K562 (cell line): ENCODE results near the gene TBXAS1. TPM values are rescaled to one million over a fixed set of nuclear protein-coding genes. Genes with fewer than 3 reads are reported as not detected.

Experiments used
- ATAC-seq: fragments of 200-7000 bp; cut with Tn5 transposase; 3 replicates; pipeline ENCODE4 v1.9.1; 2020; ENCODE audit warnings: moderate library complexity
- BruUV-seq: library from RNA; stranded (reverse); fragments of 400-500 nt; replicated peaks from 2 replicates; lab custom pipeline; 2021; lab: Mats Ljungman, UMichigan
- CTCF ChIA-PET: fragments of 300-600 bp; formaldehyde crosslinking; extraction: SDS; loops from one replicate; lab custom pipeline; 2021; ENCODE audit warnings: low intra/inter-chr PET ratio; lab: Yijun Ruan, JAX
- POLR2A ChIA-PET: fragments of 300-600, 350-650 bp; sonication (Branson Sonifier 250); formaldehyde crosslinking; extraction: SDS; loops from one replicate; lab custom pipeline; 2021; ENCODE audit warnings: antibody characterized with exemption, inconsistent platforms; lab: Yijun Ruan, JAX
- DNase-seq, 4 experiments: peaks; one replicate each; pipeline versions ENCODE4 v3.0.0 to v3.0.0-alpha.2; 2011 to 2018; ENCODE audit warnings: low spot score in 3 of 4, mixed read lengths in 3 of 4; ENCODE audit errors: extremely low read depth in 1 of 4
- FAIRE-seq: peaks from 2 replicates; lab custom pipeline; 2011; peaks lifted over from hg19 to GRCh38; lab: Jason Lieb, UNC
- H2AFZ ChIP-seq: 2 replicates; pipeline ENCODE4 v1.6.0; 2011; ENCODE audit warnings: low read depth, low read length, control low read depth, inconsistent platforms
- H3K27ac ChIP-seq: fragments of 200-600 bp; 3 replicates; pipeline ENCODE4 v1.8.0; 2011; ENCODE audit warnings: low read depth, mild to moderate bottlenecking, control low read depth, inconsistent platforms, low read length, moderate library complexity, mixed read lengths; ENCODE audit errors: extremely low read depth
- H3K27me3 ChIP-seq, 2 experiments: fragments of 300-600 bp in 1 of 2; 2 replicates in 1 of 2; 3 replicates in 1 of 2; pipeline versions ENCODE4 v1.6.0 to v1.8.0; 2011; ENCODE audit warnings: inconsistent platforms in 2 of 2, low read length in 2 of 2, mild to moderate bottlenecking in 1 of 2, mixed read lengths in 1 of 2, moderate library complexity in 1 of 2; ENCODE audit not compliant: control insufficient read depth in 2 of 2, insufficient read depth in 2 of 2
- H3K36me3 ChIP-seq: fragments of 300-600 bp; 3 replicates; pipeline ENCODE4 v1.8.0; 2011; ENCODE audit warnings: mild to moderate bottlenecking, low read length, inconsistent platforms; ENCODE audit not compliant: control insufficient read depth, insufficient read depth
- H3K4me1 ChIP-seq, 2 experiments: fragments of 200-600 bp in 1 of 2; replicated peaks in 1 of 2; 2 replicates in 1 of 2; 3 replicates in 1 of 2; pipeline versions ENCODE4 v1.5.1 to v1.8.0; 2011; ENCODE audit warnings: inconsistent platforms in 2 of 2, low read length in 2 of 2, mild to moderate bottlenecking in 1 of 2, mixed read lengths in 1 of 2, moderate library complexity in 1 of 2; ENCODE audit not compliant: control insufficient read depth in 2 of 2, insufficient read depth in 2 of 2
- H3K4me2 ChIP-seq: 2 replicates; pipeline ENCODE4 v1.6.1; 2011; ENCODE audit warnings: low read length, control low read depth, inconsistent platforms, mixed read lengths; ENCODE audit not compliant: insufficient read depth
- H3K4me3 ChIP-seq: fragments of 200-600 bp; sonication (generic), shearing (Covaris generic); 2 replicates; pipeline ENCODE4 v1.5.1; 2016; ENCODE audit warnings: control low read depth, inconsistent platforms
- H3K79me2 ChIP-seq: fragments of 200-600 bp; 3 replicates; pipeline ENCODE4 v1.8.0; 2011; ENCODE audit warnings: low read length, inconsistent platforms; ENCODE audit not compliant: control insufficient read depth, insufficient read depth
- H3K9ac ChIP-seq, 2 experiments: 2 replicates each; pipeline versions ENCODE4 v1.6.0 to v1.6.1; 2011; ENCODE audit warnings: low read depth in 2 of 2, low read length in 2 of 2, control low read depth in 1 of 2, inconsistent platforms in 1 of 2, mild to moderate bottlenecking in 1 of 2, mixed read lengths in 1 of 2; ENCODE audit not compliant: insufficient read depth in 1 of 2
- H3K9me1 ChIP-seq: one replicate; pipeline ENCODE4 v1.6.0; 2011; ENCODE audit warnings: inconsistent platforms, mild to moderate bottlenecking, low read length, moderate library complexity; ENCODE audit not compliant: control insufficient read depth, insufficient read depth
- H3K9me3 ChIP-seq: replicated peaks from 2 replicates; pipeline ENCODE4 v1.5.1; 2011; ENCODE audit warnings: low read depth, low read length, inconsistent platforms; ENCODE audit not compliant: control insufficient read depth, insufficient read depth
- H4K20me1 ChIP-seq: replicated peaks from 2 replicates; pipeline ENCODE4 v1.6.1; 2011; ENCODE audit warnings: low read length, inconsistent platforms, mixed read lengths; ENCODE audit not compliant: control insufficient read depth, insufficient read depth
- CEBPG ChIP-seq, 3 experiments: fragments of 200-800 bp in 1 of 3; sonication (Bioruptor generic) in 1 of 3; sonication (generic) in 1 of 3; formaldehyde crosslinking in 1 of 3; IDR thresholded peaks in 2 of 3; conservative IDR thresholded peaks in 1 of 3; 2 replicates each; pipeline versions ENCODE4 v1.6.1 to v1.8.0; 2016 to 2022; ENCODE audit warnings: missing compliant biosample characterization in 2 of 3, missing genetic modification characterization in 2 of 3, mild to moderate bottlenecking in 1 of 3, missing genetic modification reagents in 1 of 3
- EP300 ChIP-seq: IDR thresholded peaks from 2 replicates; pipeline ENCODE4 v1.6.1; 2012; ENCODE audit warnings: low read length, improper control_type of control experiment
- FOXK1 ChIP-seq: sonication (generic); formaldehyde crosslinking; IDR thresholded peaks from 2 replicates; pipeline ENCODE4 v1.8.0; 2022; ENCODE audit warnings: missing genetic modification reagents, mild to moderate bottlenecking, borderline replicate concordance
- STAT5A ChIP-seq: IDR thresholded peaks from 2 replicates; pipeline ENCODE4 v1.6.1; 2012; ENCODE audit warnings: low read length, inconsistent platforms, borderline replicate concordance
- TCF7 ChIP-seq: sonication (generic); IDR thresholded peaks from 2 replicates; pipeline ENCODE4 v1.6.1; 2016; ENCODE audit warnings: antibody characterized with exemption, borderline replicate concordance
- ZNF121 ChIP-seq: sonication (generic); formaldehyde crosslinking; conservative IDR thresholded peaks from 2 replicates; pipeline ENCODE4 v1.8.0; 2022; ENCODE audit warnings: missing genetic modification reagents
- ZNF696 ChIP-seq: fragments of 250-450 bp; sonication (Bioruptor Pico); conservative IDR thresholded peaks from 2 replicates; pipeline ENCODE4 v1.4.0; 2020; ENCODE audit warnings: mild to moderate bottlenecking, moderate library complexity
- ZNF75A ChIP-seq: fragments of 450-650 bp; formaldehyde crosslinking; IDR thresholded peaks from 2 replicates; pipeline ENCODE4 v1.4.0; 2020; ENCODE audit warnings: mild to moderate bottlenecking
- WGBS: fragments of 100-300 bp; shearing (Covaris generic); methylation state at CpG from one replicate; pipeline ENCODE4 v1.1.6; 2016; ENCODE audit warnings: low coverage, mixed read lengths; ENCODE audit not compliant: insufficient coverage; ENCODE audit errors: missing lambda C conversion rate; 5-methylcytosine and 5-hydroxymethylcytosine counted together
- in situ Hi-C: fragments of 300-500 bp; cut with MboI; formaldehyde crosslinking; loops from 4 replicates; pipeline ENCODE4 v1.15.0; 2018; ENCODE audit warnings: inconsistent platforms, mixed read lengths
- intact Hi-C: fragments of 100-400 bp; cut with micrococcal nuclease; formaldehyde crosslinking; loops from 2 replicates; pipeline ENCODE4 v1.14.2; 2022
- polyA plus RNA-seq, 8 experiments: library from polyadenylated mRNA; depleted of rRNA in 4 of 8; stranded (reverse) in 5 of 8; unstranded in 3 of 8; fragments of >200 nt; fragmentation: Nextera tagmentation in 2 of 8; fragmentation: Illumina TruSeq in 1 of 8; extraction: Ambion mirVana in 2 of 8; extraction: Trizol in 1 of 8; gene quantifications; 2 replicates each; pipeline versions ENCODE4 v1.2.1 to v1.2.3, GENCODE V29; 2011 to 2014; ENCODE audit warnings: inconsistent platforms in 1 of 8, missing spikeins in 1 of 8
- total RNA-seq, 7 experiments: library from RNA; depleted of rRNA in 6 of 7; stranded (reverse); fragments of >200 nt in 6 of 7; fragmentation: Illumina TruSeq in 2 of 7; extraction: Trizol in 2 of 7; gene quantifications; 2 replicates each; pipeline versions ENCODE4 v1.2.1 to v1.2.3, GENCODE V29; 2011 to 2021; ENCODE audit warnings: low replicate concordance in 1 of 7
- TF ChIP-seq, protein P1 (sequence below): IDR thresholded peaks from 2 replicates; pipeline ENCODE4 v1.6.1; 2012; ENCODE audit warnings: low read depth, low read length, improper control_type of control experiment, borderline replicate concordance
- TF ChIP-seq, protein P2 (sequence below): fragments of 250-450 bp; sonication (Bioruptor Pico); IDR thresholded peaks from 2 replicates; pipeline ENCODE4 v1.4.0; 2020

TBXAS1 gene
- total and polyA plus RNA-seq, 9 of the 15 experiments (the other 6 are each of a cell fraction or from before 2014, with no cell fraction given), result 1.1 to 8.3 (median 1.9) TPM

DNA sequence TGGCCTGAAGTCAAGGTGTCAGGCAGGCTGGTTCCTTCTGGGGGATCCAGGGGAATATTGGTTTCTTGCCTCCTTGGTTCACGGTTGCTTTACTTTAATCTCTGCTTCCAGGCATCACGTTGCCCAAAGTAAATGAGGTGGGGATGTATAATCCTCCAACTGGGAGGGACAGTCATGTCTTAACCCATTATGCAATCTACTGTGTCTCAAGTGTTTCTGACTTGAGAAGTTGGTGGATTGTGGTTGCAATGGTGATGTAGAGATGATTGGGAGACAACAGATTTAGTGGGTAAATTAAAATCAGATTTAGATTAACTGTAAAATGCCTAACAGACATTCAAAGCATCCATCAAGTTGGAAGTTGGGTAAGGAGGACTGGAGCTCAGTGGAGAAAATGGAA, 32.7 kb downstream of the TBXAS1 start:
- Histone ChIP-seq H3K9me3 (no peaks in the 10 kb centered on the region; the same call in 1 of the 2 replicates), H3K4me1 (no peaks in the 10 kb centered on the region)
- TF ChIP-seq TCF7, result no peak
- TF ChIP-seq CEBPG (CRISPR knock-in tag; IDR thresholded peaks at IDR 0.05), result no peak
- TF ChIP-seq CEBPG (tag; conservative IDR thresholded peaks at IDR 0.05 in 1 of 2, IDR thresholded peaks at IDR 0.05 in 1 of 2), result 0 out of 4 replicates have a peak, but pooled peaks of 1 of the 2 experiments have one; percentile 9
- TF ChIP-seq, all 486 proteins: peak for 1
- no peak overlapping the region for H3K4me3 ChIP-seq
- intact Hi-C loops, result no loop called here
- 0% methylated on average over 2 of the region's 2 CpGs for WGBS
- no TSS peak for BruUV-seq
- DNase-seq (no peak), ATAC-seq (no peak), FAIRE-seq (no peak)
- H3K9me1 ChIP-seq, result no peaks in the 10 kb centered on the region
- H4K20me1 ChIP-seq, result no peaks in the 10 kb centered on the region
- no peak overlapping the region for H3K27ac ChIP-seq
- H3K36me3 ChIP-seq, result no peaks in the 10 kb centered on the region
- ChIA-PET POLR2A (no interaction called here), CTCF (interaction anchor here (0.7 kb wide), 1 partner anchor 366 kb away, joined by 5 read pairs; no protein-coding TSS in a partner anchor)
- H3K9ac ChIP-seq, result no peak overlapping the region
- no peaks in the 10 kb centered on the region for H3K27me3 ChIP-seq
- in situ Hi-C loops, result no loop called here
- no peak overlapping the region for H3K4me2 ChIP-seq
- no peak overlapping the region for H2AFZ ChIP-seq
- H3K79me2 ChIP-seq, result no peaks in the 10 kb centered on the region

GRCh38 chr7:139866047-139866837, 37.2 kb downstream of the TBXAS1 start:
- in situ Hi-C loops, result no loop called here
- BruUV-seq, result no TSS peak
- no peaks in the 10 kb centered on the region for H3K27me3 ChIP-seq
- no peaks in the 10 kb centered on the region for H4K20me1 ChIP-seq
- H3K9me1 ChIP-seq, result no peaks in the 10 kb centered on the region
- intact Hi-C loops, result no loop called here
- no peak overlapping the region for H3K4me2 ChIP-seq
- H3K9ac ChIP-seq, result no peak overlapping the region
- H3K79me2 ChIP-seq, result no peaks in the 10 kb centered on the region
- H3K27ac ChIP-seq, result no peak overlapping the region
- no peaks in the 10 kb centered on the region for H3K4me1 ChIP-seq
- WGBS, result 27% methylated on average over 7 of the region's 7 CpGs
- no peak overlapping the region for H3K4me3 ChIP-seq
- H3K9me3 ChIP-seq, result no peaks in the 10 kb centered on the region; the same call in 1 of the 2 replicates
- DNase-seq, result no peak
- no peak for ATAC-seq
- POLR2A ChIA-PET, result no interaction called here
- CTCF ChIA-PET, result no interaction called here
- H2AFZ ChIP-seq, result no peak overlapping the region
- FAIRE-seq, result no peak
- no peaks in the 10 kb centered on the region for H3K36me3 ChIP-seq
- peak; percentile 58; the same call in 1 of the 2 replicates for TF ChIP-seq ZNF121
- TF ChIP-seq EP300, result no peak
- no peak for TF ChIP-seq FOXK1 (CRISPR knock-in tag)
- TF ChIP-seq STAT5A, result no peak
- no peak for TF ChIP-seq ZNF696 (CRISPR knock-in tag)
- peak; percentile 95 for TF ChIP-seq ZNF75A
- TF ChIP-seq, protein P1, sequence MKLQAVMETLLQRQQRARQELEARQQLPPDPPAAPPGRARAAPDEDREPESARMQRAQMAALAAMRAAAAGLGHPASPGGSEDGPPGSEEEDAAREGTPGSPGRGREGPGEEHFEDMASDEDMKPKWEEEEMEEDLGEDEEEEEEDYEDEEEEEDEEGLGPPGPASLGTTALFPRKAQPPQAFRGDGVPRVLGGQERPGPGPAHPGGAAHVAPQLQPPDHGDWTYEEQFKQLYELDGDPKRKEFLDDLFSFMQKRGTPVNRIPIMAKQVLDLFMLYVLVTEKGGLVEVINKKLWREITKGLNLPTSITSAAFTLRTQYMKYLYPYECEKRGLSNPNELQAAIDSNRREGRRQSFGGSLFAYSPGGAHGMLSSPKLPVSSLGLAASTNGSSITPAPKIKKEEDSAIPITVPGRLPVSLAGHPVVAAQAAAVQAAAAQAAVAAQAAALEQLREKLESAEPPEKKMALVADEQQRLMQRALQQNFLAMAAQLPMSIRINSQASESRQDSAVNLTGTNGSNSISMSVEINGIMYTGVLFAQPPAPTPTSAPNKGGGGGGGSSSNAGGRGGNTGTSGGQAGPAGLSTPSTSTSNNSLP, result no peak
- TF ChIP-seq, protein P2, sequence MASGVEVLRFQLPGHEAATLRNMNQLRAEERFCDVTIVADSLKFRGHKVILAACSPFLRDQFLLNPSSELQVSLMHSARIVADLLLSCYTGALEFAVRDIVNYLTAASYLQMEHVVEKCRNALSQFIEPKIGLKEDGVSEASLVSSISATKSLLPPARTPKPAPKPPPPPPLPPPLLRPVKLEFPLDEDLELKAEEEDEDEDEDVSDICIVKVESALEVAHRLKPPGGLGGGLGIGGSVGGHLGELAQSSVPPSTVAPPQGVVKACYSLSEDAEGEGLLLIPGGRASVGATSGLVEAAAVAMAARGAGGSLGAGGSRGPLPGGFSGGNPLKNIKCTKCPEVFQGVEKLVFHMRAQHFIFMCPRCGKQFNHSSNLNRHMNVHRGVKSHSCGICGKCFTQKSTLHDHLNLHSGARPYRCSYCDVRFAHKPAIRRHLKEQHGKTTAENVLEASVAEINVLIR, result no peak
